H1 (cell line): Measurements from ENCODE around the gene ANAPC15. TPM values are rescaled to one million over a fixed set of nuclear protein-coding genes. Genes with fewer than 3 reads are reported as not detected.

Experiments used
- CTCF ChIA-PET: fragments of 300-600 bp; sonication (Branson Sonifier 250); formaldehyde crosslinking; loops from one replicate; lab custom pipeline; 2021; ENCODE audit not compliant: partially characterized antibody; lab: Charles Lee
- POLR2A ChIA-PET: fragments of 300-600 bp; sonication (Branson Sonifier 250); formaldehyde crosslinking; loops from one replicate; lab custom pipeline; 2021; ENCODE audit warnings: inconsistent platforms; ENCODE audit not compliant: partially characterized antibody; lab: Charles Lee
- DNase-seq, 2 experiments: peaks; one replicate each; pipeline versions ENCODE4 v3.0.0 to v3.0.0-alpha.2; 2010 to 2022; ENCODE audit warnings: low spot score in 2 of 2, low read depth in 1 of 2, mixed read lengths in 1 of 2
- FAIRE-seq: peaks from 2 replicates; lab custom pipeline; 2011; peaks lifted over from hg19 to GRCh38; lab: Jason Lieb, UNC
- H2AFZ ChIP-seq: 2 replicates; pipeline ENCODE4 v1.8.1; 2012; ENCODE audit warnings: low read length, inconsistent platforms
- H2AK5ac ChIP-seq: 2 replicates; pipeline ENCODE4 v1.6.1; 2013; ENCODE audit warnings: low read depth, low read length
- H2BK120ac ChIP-seq: replicated peaks from 2 replicates; pipeline ENCODE3; 2013; ENCODE audit warnings: low read depth, low read length, inconsistent platforms
- H2BK12ac ChIP-seq: 2 replicates; pipeline ENCODE4 v1.6.1; 2013; ENCODE audit warnings: low read depth, low read length
- H2BK15ac ChIP-seq: 2 replicates; pipeline ENCODE4 v1.6.1; 2013; ENCODE audit warnings: low read length
- H2BK20ac ChIP-seq: 2 replicates; pipeline ENCODE4 v1.6.1; 2013; ENCODE audit warnings: low read length
- H2BK5ac ChIP-seq: 2 replicates; pipeline ENCODE4 v1.6.1; 2013; ENCODE audit warnings: low read depth, low read length
- H3K14ac ChIP-seq: 2 replicates; pipeline ENCODE4 v1.6.1; 2013; ENCODE audit warnings: inconsistent platforms; ENCODE audit not compliant: insufficient read length
- H3K18ac ChIP-seq: 2 replicates; pipeline ENCODE4 v1.6.1; 2013; ENCODE audit warnings: low read length; ENCODE audit errors: extremely low read depth
- H3K23ac ChIP-seq: 2 replicates; pipeline ENCODE4 v1.6.1; 2013; ENCODE audit warnings: inconsistent platforms; ENCODE audit not compliant: insufficient read length
- H3K23me2 ChIP-seq: 2 replicates; pipeline ENCODE4 v1.6.1; 2013; ENCODE audit warnings: low read depth, low read length
- H3K27ac ChIP-seq: 2 replicates; pipeline ENCODE4 v1.6.1; 2011; ENCODE audit warnings: low read depth, low read length, inconsistent platforms
- H3K27me3 ChIP-seq, 4 experiments: replicated peaks in 1 of 4; 1 replicate in 1 of 4; 2 replicates in 3 of 4; pipeline versions ENCODE4 v1.6.1 to v1.8.1; 2011 to 2013; ENCODE audit warnings: low read length in 3 of 4, mild to moderate bottlenecking in 3 of 4, inconsistent platforms in 2 of 4, mixed read lengths in 2 of 4, moderate library complexity in 1 of 4; ENCODE audit not compliant: control insufficient read depth in 3 of 4, insufficient read depth in 3 of 4; ENCODE audit errors: extremely low read depth in 1 of 4
- H3K36me3 ChIP-seq, 4 experiments: 2 replicates each; pipeline versions ENCODE4 v1.6.1 to v1.8.1; 2011 to 2013; ENCODE audit warnings: mild to moderate bottlenecking in 4 of 4, low read length in 3 of 4, moderate library complexity in 2 of 4, control low read depth in 1 of 4, inconsistent platforms in 1 of 4; ENCODE audit not compliant: insufficient read depth in 4 of 4, control insufficient read depth in 2 of 4
- H3K4ac ChIP-seq: replicated peaks from 2 replicates; pipeline ENCODE3; 2013; ENCODE audit warnings: low read length, low read depth, mixed read lengths, inconsistent platforms; ENCODE audit not compliant: insufficient read length
- H3K4me1 ChIP-seq, 4 experiments: replicated peaks in 1 of 4; 1 replicate in 1 of 4; 2 replicates in 3 of 4; pipeline versions ENCODE4 v1.6.1 to v1.8.1; 2011 to 2013; ENCODE audit warnings: low read length in 3 of 4, inconsistent platforms in 2 of 4, mixed read lengths in 1 of 4; ENCODE audit not compliant: insufficient read depth in 4 of 4, control insufficient read depth in 3 of 4
- H3K4me2 ChIP-seq, 2 experiments: 2 replicates each; pipeline versions ENCODE4 v1.6.1 to v1.8.1; 2011 to 2013; ENCODE audit warnings: low read depth in 2 of 2, low read length in 2 of 2, control low read depth in 1 of 2, inconsistent platforms in 1 of 2, mild to moderate bottlenecking in 1 of 2; ENCODE audit not compliant: insufficient read depth in 1 of 2
- H3K4me3 ChIP-seq, 4 experiments: fragments of 200-600, 300-600 bp in 1 of 4; sonication (generic), shearing (Covaris generic), sonication (Bioruptor Twin) in 1 of 4; 2 replicates each; pipeline versions ENCODE4 v1.5.1 to v1.8.1; 2011 to 2016; ENCODE audit warnings: low read length in 4 of 4, low read depth in 3 of 4, control low read depth in 2 of 4, inconsistent platforms in 2 of 4, mild to moderate bottlenecking in 2 of 4, mixed read lengths in 1 of 4, moderate library complexity in 1 of 4; ENCODE audit not compliant: insufficient read depth in 2 of 4; ENCODE audit errors: extremely low read depth in 1 of 4
- H3K56ac ChIP-seq: replicated peaks from 2 replicates; pipeline ENCODE3; 2013; ENCODE audit warnings: low read depth, mild to moderate bottlenecking, mixed read lengths, low read length, inconsistent platforms; ENCODE audit not compliant: insufficient read length
- H3K79me1 ChIP-seq: 2 replicates; pipeline ENCODE4 v1.6.1; 2013; ENCODE audit warnings: low read depth, low read length, control low read depth
- H3K79me2 ChIP-seq, 2 experiments: 2 replicates each; pipeline versions ENCODE4 v1.6.1 to v1.8.1; 2012 to 2013; ENCODE audit warnings: low read length in 2 of 2, mild to moderate bottlenecking in 2 of 2, inconsistent platforms in 1 of 2; ENCODE audit not compliant: insufficient read depth in 2 of 2, control insufficient read depth in 1 of 2
- H3K9ac ChIP-seq, 4 experiments: replicated peaks in 1 of 4; 1 replicate in 1 of 4; 2 replicates in 3 of 4; pipeline versions ENCODE4 v1.6.1 to v1.8.1; 2011 to 2013; ENCODE audit warnings: low read depth in 3 of 4, low read length in 3 of 4, control low read depth in 2 of 4, mild to moderate bottlenecking in 2 of 4, moderate library complexity in 2 of 4, inconsistent platforms in 1 of 4; ENCODE audit errors: extremely low read depth in 1 of 4
- H3K9me3 ChIP-seq, 2 experiments: 2 replicates each; pipeline versions ENCODE4 v1.6.1 to v1.8.1; 2012 to 2013; ENCODE audit warnings: mild to moderate bottlenecking in 2 of 2, moderate library complexity in 2 of 2, control low read depth in 1 of 2, inconsistent platforms in 1 of 2, low read depth in 1 of 2, low read length in 1 of 2, mixed read lengths in 1 of 2; ENCODE audit not compliant: insufficient read depth in 2 of 2
- H4K20me1 ChIP-seq, 2 experiments: replicated peaks in 1 of 2; 2 replicates each; pipeline versions ENCODE3 to v1.8.1; 2011 to 2013; ENCODE audit warnings: inconsistent platforms in 2 of 2, low read length in 2 of 2, mild to moderate bottlenecking in 1 of 2; ENCODE audit not compliant: insufficient read depth in 2 of 2, control insufficient read depth in 1 of 2
- H4K5ac ChIP-seq: 2 replicates; pipeline ENCODE4 v1.6.1; 2013; ENCODE audit warnings: low read length, low read depth, mixed read lengths, inconsistent platforms; ENCODE audit not compliant: insufficient read length
- H4K8ac ChIP-seq: 2 replicates; pipeline ENCODE4 v1.8.0; 2013; ENCODE audit warnings: mild to moderate bottlenecking, moderate library complexity, low read length, inconsistent platforms; ENCODE audit not compliant: insufficient read depth; ENCODE audit errors: extremely low read depth
- H4K91ac ChIP-seq: replicated peaks from 2 replicates; pipeline ENCODE3; 2013; ENCODE audit warnings: low read length, mixed read lengths, inconsistent platforms; ENCODE audit not compliant: insufficient read length
- ATF3 ChIP-seq: IDR thresholded peaks from 2 replicates; pipeline ENCODE4 v1.6.1; 2011; ENCODE audit warnings: low read depth, mild to moderate bottlenecking, low read length; ENCODE audit not compliant: insufficient read depth
- GABPA ChIP-seq: IDR thresholded peaks from 2 replicates; pipeline ENCODE4 v1.6.1; 2011; ENCODE audit warnings: mild to moderate bottlenecking, low read length, moderate library complexity, borderline replicate concordance; ENCODE audit not compliant: insufficient read depth
- HDAC2 ChIP-seq, 2 experiments: fragments of 300-600 bp in 1 of 2; sonication (generic) in 1 of 2; IDR thresholded peaks; 2 replicates each; pipeline ENCODE4 v1.6.1; 2011 to 2012; ENCODE audit warnings: low read depth in 2 of 2, low read length in 2 of 2, mild to moderate bottlenecking in 2 of 2, moderate library complexity in 2 of 2, borderline replicate concordance in 1 of 2, inconsistent platforms in 1 of 2
- POLR2AphosphoS5 ChIP-seq: IDR thresholded peaks from 2 replicates; pipeline ENCODE4 v1.6.1; 2011; ENCODE audit warnings: low read depth, low read length
- POU5F1 ChIP-seq: IDR thresholded peaks from 2 replicates; pipeline ENCODE4 v1.6.1; 2011; ENCODE audit warnings: low read depth, mild to moderate bottlenecking, low read length, moderate library complexity
- RNF2 ChIP-seq: fragments of 200-900, 300-1000 bp; sonication (generic); IDR thresholded peaks from 2 replicates; pipeline ENCODE4 v1.7.1; 2016; ENCODE audit warnings: borderline replicate concordance, low read depth, mild to moderate bottlenecking, antibody characterized with exemption, low read length; ENCODE audit not compliant: poor library complexity, severe bottlenecking; ENCODE audit errors: missing control alignments
- SRF ChIP-seq: IDR thresholded peaks from 2 replicates; pipeline ENCODE4 v1.6.1; 2011; ENCODE audit warnings: mild to moderate bottlenecking, low read depth, low read length, moderate library complexity
- TAF7 ChIP-seq: optimal IDR thresholded peaks from 2 replicates; pipeline ENCODE3; 2011; ENCODE audit warnings: low read depth, mild to moderate bottlenecking, inconsistent platforms, low read length, moderate library complexity, borderline replicate concordance
- TCF12 ChIP-seq: IDR thresholded peaks from 2 replicates; pipeline ENCODE4 v1.6.1; 2011; ENCODE audit warnings: low read depth, mild to moderate bottlenecking, low read length
- USF2 ChIP-seq: IDR thresholded peaks from 2 replicates; pipeline ENCODE4 v1.6.1; 2011; ENCODE audit warnings: low read length, improper control_type of control experiment
- WGBS, 2 experiments: shearing (Covaris generic) in 1 of 2; methylation state at CpG; one replicate each; pipeline versions ENCODE4 v1.1.6 to v1.1.7; 2013 to 2015; ENCODE audit warnings: low lambda C conversion rate in 2 of 2, mixed read lengths in 2 of 2, inconsistent platforms in 1 of 2, low coverage in 1 of 2, missing lambda C conversion rate in 1 of 2; ENCODE audit not compliant: insufficient replicate concordance in 2 of 2, insufficient coverage in 1 of 2, insufficient read length in 1 of 2; ENCODE audit errors: extremely low coverage in 1 of 2, missing lambda C conversion rate in 1 of 2; 5-methylcytosine and 5-hydroxymethylcytosine counted together
- polyA plus RNA-seq, 7 experiments: library from polyadenylated mRNA; depleted of rRNA in 3 of 7; stranded (reverse) in 5 of 7; unstranded in 2 of 7; fragments of >200 nt in 5 of 7; fragments of 200-250 nt in 2 of 7; gene quantifications; 1 replicate in 5 of 7; 2 replicates in 1 of 7; 4 replicates in 1 of 7; pipeline versions ENCODE4 v1.2.1 to v1.2.3, GENCODE V29; 2011 to 2013; ENCODE audit warnings: missing spikeins in 2 of 7, mixed read lengths in 2 of 7
- total RNA-seq: library from RNA; stranded (reverse); fragmentation: NEBNext Ultra II Directional; extraction: Animal tissue kit (Norgen Biotek cat#: 25700); gene quantifications from 2 replicates; pipeline ENCODE4 v1.2.1, GENCODE V29; 2021

Gene ANAPC15
- total and polyA plus RNA-seq, 2 of the 8 experiments (the other 6 are each of a cell fraction or from before 2014, with no cell fraction given): 66.2 to 74.9 TPM

GRCh38 chr11:72088076-72088808, 24.3 kb downstream of the ANAPC15 start:
- no peak overlapping the region for H3K4me2 ChIP-seq
- no peaks in the 10 kb centered on the region for H4K20me1 ChIP-seq
- H3K4me1 ChIP-seq: peaks cover 0 to 3% (median 2%) of the 10 kb centered on the region in 4 experiments; a peak in 3 of 7 replicates
- H3K9me3 ChIP-seq: no peaks in the 10 kb centered on the region
- H3K23ac ChIP-seq: no peak overlapping the region
- FAIRE-seq (no peak), DNase-seq (no peak)
- no peak overlapping the region for H2BK5ac ChIP-seq
- no peak overlapping the region for H3K4ac ChIP-seq
- 88% methylated on average over 4 of the region's 4 CpGs; no CpG with 5 or more reads in 1 of the 2 experiments for WGBS, 2 experiments
- no peak overlapping the region for H4K8ac ChIP-seq
- H3K27me3 ChIP-seq: no peaks in the 10 kb centered on the region
- CTCF ChIA-PET: interaction anchor here (0.7 kb wide), 1 partner anchor 15 kb away, joined by 3 read pairs; no protein-coding TSS in a partner anchor
- no peak overlapping the region for H2AK5ac ChIP-seq
- H3K56ac ChIP-seq: no peak overlapping the region
- H2BK20ac ChIP-seq: no peak overlapping the region
- H2BK120ac ChIP-seq: no peak overlapping the region
- no peak overlapping the region for H3K14ac ChIP-seq
- no peak overlapping the region for H2BK12ac ChIP-seq
- H2AFZ ChIP-seq: no peak overlapping the region
- no peaks in the 10 kb centered on the region for H3K23me2 ChIP-seq
- H4K91ac ChIP-seq: no peak overlapping the region
- no peaks in the 10 kb centered on the region for H3K79me2 ChIP-seq
- H3K36me3 ChIP-seq: peaks cover 0 to 4% (median 0%) of the 10 kb centered on the region in 4 experiments; a peak in 2 of 8 replicates
- H3K4me3 ChIP-seq: no peak overlapping the region
- H2BK15ac ChIP-seq: no peak overlapping the region
- H3K9ac ChIP-seq: no peak overlapping the region
- H3K27ac ChIP-seq: no peak overlapping the region
- H3K18ac ChIP-seq: no peak overlapping the region
- no peak overlapping the region for H4K5ac ChIP-seq
- POLR2A ChIA-PET: interaction anchor here (1.2 to 8.4 kb wide), 3 partner anchors 9 to 16 kb away, joined by 3 to 144 read pairs (median 4); partner anchors contain the start of gene LAMTOR1
- H3K79me1 ChIP-seq: no peaks in the 10 kb centered on the region
- TF ChIP-seq HDAC2 (IDR thresholded peaks at IDR 0.05; ENCODE audit: borderline replicate concordance in 1 of 2, low read depth in 2 of 2, low read length in 2 of 2): no peak
- TF ChIP-seq POLR2AphosphoS5: no peak
- no peak for TF ChIP-seq RNF2
- TF ChIP-seq USF2: no peak
- no peak for TF ChIP-seq TCF12
- TF ChIP-seq ATF3: no peak
- no peak for TF ChIP-seq TAF7
- no peak for TF ChIP-seq POU5F1
- TF ChIP-seq GABPA: no peak
- no peak for TF ChIP-seq SRF
